Calu3 (cell line): ENCODE measurements around the gene SEMA6B. TPM values are rescaled to one million over a fixed set of nuclear protein-coding genes. Genes with fewer than 3 reads are reported as not detected.
"Not testable (repeated sequence)": the region's sequence is repeated elsewhere in the genome, so short reads cannot be mapped to it uniquely, and the experiment has no call there.

Experiments
- BruUV-seq: library from RNA; stranded (reverse); fragments of 400-500 nt; replicated peaks from 2 replicates; lab custom pipeline; 2021; lab: Mats Ljungman, UMichigan
- CTCF ChIA-PET: fragments of 300-600 bp; sonication (Branson Sonifier 250); formaldehyde crosslinking; loops from one replicate; lab custom pipeline; 2022; ENCODE audit warnings: antibody characterized with exemption; lab: Charles Lee
- DNase-seq: peaks from one replicate; pipeline ENCODE4 v3.0.0; 2022
- H3K27ac Mint-ChIP-seq: one replicate; pipeline ENCODE4 v1.8.0; 2022; ENCODE audit warnings: mixed read lengths; ENCODE audit not compliant: unreplicated experiment
- H3K27me3 Mint-ChIP-seq: one replicate; pipeline ENCODE4 v1.8.0; 2022; ENCODE audit warnings: mixed read lengths; ENCODE audit not compliant: unreplicated experiment
- H3K36me3 Mint-ChIP-seq: one replicate; pipeline ENCODE4 v1.8.0; 2022; ENCODE audit warnings: mild to moderate bottlenecking, moderate library complexity, mixed read lengths; ENCODE audit not compliant: insufficient read depth, unreplicated experiment
- H3K4me1 Mint-ChIP-seq: one replicate; pipeline ENCODE4 v1.8.0; 2022; ENCODE audit warnings: mild to moderate bottlenecking, low read depth, mixed read lengths; ENCODE audit not compliant: unreplicated experiment
- H3K4me3 Mint-ChIP-seq: one replicate; pipeline ENCODE4 v1.8.0; 2022; ENCODE audit warnings: mild to moderate bottlenecking, low read depth, moderate library complexity, mixed read lengths; ENCODE audit not compliant: unreplicated experiment
- H3K9me3 Mint-ChIP-seq: one replicate; pipeline ENCODE4 v1.8.0; 2022; ENCODE audit warnings: low read depth, mixed read lengths; ENCODE audit not compliant: unreplicated experiment
- CTCF ChIP-seq: fragments of 200-600 bp; IDR thresholded peaks from one replicate; pipeline ENCODE4 v1.8.0; 2022; ENCODE audit warnings: antibody characterized with exemption; ENCODE audit not compliant: unreplicated experiment
- intact Hi-C: fragments of 100-400 bp; cut with micrococcal nuclease; formaldehyde crosslinking; loops from one replicate; pipeline ENCODE4 v1.10.0; 2022; ENCODE audit not compliant: unreplicated experiment
- total RNA-seq: library from RNA; stranded (reverse); gene quantifications from 2 replicates; pipeline ENCODE4 v1.2.3, GENCODE V29; 2022

The SEMA6B gene
- total RNA-seq, 1 experiment from 2014 or later = 0.21 TPM

DNA sequence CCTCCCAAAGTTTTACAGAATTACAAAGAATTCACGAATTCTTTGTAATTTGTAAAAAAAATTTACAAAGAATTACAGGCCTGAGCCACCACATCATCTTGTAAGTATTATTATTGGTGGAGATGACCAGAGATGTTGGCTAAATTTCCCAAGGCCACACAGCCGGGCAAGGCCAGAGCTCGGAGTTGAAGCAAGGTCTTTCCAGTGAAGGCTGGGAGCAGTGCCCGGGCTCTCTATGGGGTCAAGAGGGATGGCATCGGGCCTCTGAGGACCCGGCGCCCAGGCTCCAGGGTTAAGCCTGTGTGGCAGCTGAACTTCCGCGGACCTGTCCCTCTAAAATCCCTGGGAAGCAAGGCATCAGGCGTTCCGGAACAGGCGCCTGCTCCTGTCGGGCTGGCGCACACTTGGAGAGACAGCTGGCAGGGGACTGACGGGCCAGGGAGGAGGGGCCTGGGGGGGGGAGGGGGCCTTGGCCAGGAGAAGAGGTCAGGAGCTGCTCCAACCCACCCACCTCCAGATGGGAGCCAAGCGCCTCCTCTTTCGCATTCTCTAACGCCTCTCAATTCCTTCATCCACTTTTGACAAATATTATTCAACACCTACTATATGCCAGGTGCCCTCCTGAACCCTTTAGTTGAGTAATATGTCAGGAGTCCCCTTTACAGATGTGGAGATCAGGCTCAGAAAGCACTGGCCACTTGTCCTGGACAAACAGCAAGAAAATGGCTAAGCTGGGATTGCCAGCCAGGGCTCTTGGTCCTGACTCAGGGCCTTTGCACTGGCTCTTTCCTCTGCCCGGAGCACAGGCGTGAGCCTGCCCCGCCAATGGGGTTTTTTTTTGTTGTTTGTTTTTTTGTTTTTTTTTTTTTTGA lies 36.8 kb upstream of the SEMA6B start:
- Mint-ChIP-seq H3K27me3 (peaks cover 52% of the 10 kb centered on the region), H3K36me3 (no peaks in the 10 kb centered on the region), H3K4me3 (no peak overlapping the region), H3K9me3 (no peaks in the 10 kb centered on the region), H3K4me1 (peaks cover 7% of the 10 kb centered on the region), H3K27ac (no peak overlapping the region)
- DNase-seq = no peak
- BruUV-seq = no TSS peak
- CTCF ChIA-PET = interaction anchor here (0.6 kb wide), 1 partner anchor 20 kb away, joined by 11 read pairs; no protein-coding TSS in a partner anchor
- no peak for TF ChIP-seq CTCF
- intact Hi-C loops = no loop called here

DNA sequence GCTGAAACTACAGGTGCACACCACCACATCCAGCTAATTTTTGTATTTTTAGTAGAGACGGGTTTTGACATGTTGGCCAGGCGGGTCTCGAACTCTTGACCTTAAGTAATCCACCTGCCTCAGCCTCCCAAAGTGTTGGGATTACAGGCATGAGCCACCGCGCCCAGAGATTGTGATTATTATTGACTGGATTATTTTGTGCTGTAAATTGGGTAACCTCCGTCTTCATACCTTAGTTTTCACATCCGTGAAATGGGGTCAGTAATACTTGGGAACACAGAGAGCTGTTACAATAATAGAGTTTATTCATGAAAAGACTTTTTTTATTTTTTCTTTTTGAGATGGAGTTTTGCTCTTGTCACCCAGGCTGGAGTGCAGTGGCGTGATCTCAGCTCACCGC lies 35.7 kb upstream of the SEMA6B start:
- DNase-seq, H3K9me3 Mint-ChIP-seq, H3K4me3 Mint-ChIP-seq, H3K36me3 Mint-ChIP-seq, H3K27ac Mint-ChIP-seq, BruUV-seq, intact Hi-C loops, H3K4me1 Mint-ChIP-seq, CTCF ChIA-PET: not testable (repeated sequence)
- peaks cover 63% of the 10 kb centered on the region for H3K27me3 Mint-ChIP-seq

DNA sequence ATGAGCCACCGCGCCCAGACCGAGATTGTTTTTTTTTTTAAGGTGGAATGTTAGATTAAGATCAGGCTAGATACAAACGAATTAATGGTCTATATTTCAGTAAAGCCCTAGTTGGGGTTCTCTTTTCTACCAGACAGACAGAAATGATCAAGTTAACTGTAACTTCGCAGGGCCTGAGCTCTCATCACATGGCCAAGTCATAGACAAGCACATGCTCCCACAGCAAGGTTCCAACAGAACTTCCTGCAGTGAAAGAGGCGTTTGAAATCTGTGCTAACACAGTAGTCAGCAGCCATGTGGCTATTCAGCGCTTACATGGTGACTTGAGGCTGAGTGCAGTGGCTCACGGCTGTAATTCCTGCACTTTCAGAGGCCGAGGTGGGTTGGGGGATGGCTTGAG lies 34.7 kb upstream of the SEMA6B start:
- H3K9me3 Mint-ChIP-seq = no peaks in the 10 kb centered on the region
- intact Hi-C loops = no loop called here
- BruUV-seq = no TSS peak
- H3K4me3 Mint-ChIP-seq = no peak overlapping the region
- no peak overlapping the region for H3K27ac Mint-ChIP-seq
- no peaks in the 10 kb centered on the region for H3K36me3 Mint-ChIP-seq
- DNase-seq = no peak
- TF ChIP-seq CTCF = no peak
- CTCF ChIA-PET = no interaction called here
- H3K4me1 Mint-ChIP-seq = peaks cover 7% of the 10 kb centered on the region
- H3K27me3 Mint-ChIP-seq = peaks cover 64% of the 10 kb centered on the region

- CTCF ChIA-PET = interaction anchor here (1.2 to 1.8 kb wide), 2 partner anchors 11 to 41 kb away, joined by 4 to 11 read pairs; no protein-coding TSS in a partner anchor
- intact Hi-C loops = no loop called here
- no peak for DNase-seq
- peaks cover 56% of the 10 kb centered on the region for H3K27me3 Mint-ChIP-seq
- no peak overlapping the region for H3K4me3 Mint-ChIP-seq
- H3K36me3 Mint-ChIP-seq = no peaks in the 10 kb centered on the region
- TF ChIP-seq CTCF = no peak
- H3K9me3 Mint-ChIP-seq = no peaks in the 10 kb centered on the region
- no peak overlapping the region for H3K27ac Mint-ChIP-seq
- H3K4me1 Mint-ChIP-seq = peaks cover 7% of the 10 kb centered on the region
- BruUV-seq = no TSS peak
These were observed 33.9 kb upstream of the SEMA6B start for GRCh38 chr19:4593409-4593851.

DNA sequence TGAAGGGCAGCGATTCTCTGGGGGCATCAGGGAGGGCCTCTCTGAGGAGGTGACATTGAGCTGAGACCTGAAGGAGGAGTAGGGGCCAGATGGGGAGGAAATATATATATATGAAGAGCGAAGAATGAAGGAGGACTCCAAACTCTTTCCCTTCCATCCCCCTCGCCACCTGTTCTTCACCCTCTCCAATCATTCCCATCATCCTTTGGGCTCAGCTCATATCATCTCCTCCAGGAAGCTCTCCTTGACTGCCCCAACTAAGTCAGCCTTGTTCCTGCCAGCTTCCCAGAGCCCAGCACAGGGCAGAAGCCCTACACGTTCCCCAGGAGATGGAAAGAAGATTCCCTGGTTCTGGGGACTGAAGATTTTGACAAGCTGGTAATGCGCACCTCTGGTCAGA lies 33.0 kb upstream of the SEMA6B start:
- H3K36me3 Mint-ChIP-seq = no peaks in the 10 kb centered on the region
- CTCF ChIA-PET = interaction anchor here (0.6 to 1.8 kb wide), 5 partner anchors 9 to 42 kb away, joined by 3 to 11 read pairs (median 4); no protein-coding TSS in a partner anchor
- H3K4me1 Mint-ChIP-seq = peaks cover 7% of the 10 kb centered on the region
- H3K4me3 Mint-ChIP-seq = no peak overlapping the region
- H3K27ac Mint-ChIP-seq = no peak overlapping the region
- TF ChIP-seq CTCF = no peak
- no peak for DNase-seq
- peaks cover 50% of the 10 kb centered on the region for H3K27me3 Mint-ChIP-seq
- intact Hi-C loops = no loop called here
- no TSS peak for BruUV-seq
- no peaks in the 10 kb centered on the region for H3K9me3 Mint-ChIP-seq
